Fibroblast of lung (primary cell): ENCODE measurements around the gene ZNF516.

Experiments used
- CTCF ChIP-seq, 2 donors: IDR thresholded peaks in 1 of 2; conservative IDR thresholded peaks in 1 of 2; 1 replicate in 1 of 2; 2 replicates in 1 of 2; pipeline ENCODE4 v1.5.1; 2011 to 2012; ENCODE audit warnings: low read length in 2 of 2, control low read depth in 1 of 2, inconsistent platforms in 1 of 2, low read depth in 1 of 2, mild to moderate bottlenecking in 1 of 2
- EZH2 ChIP-seq: IDR thresholded peaks from 2 replicates; pipeline ENCODE4 v1.5.1; 2012; ENCODE audit warnings: low read length, control low read depth, mild to moderate bottlenecking; ENCODE audit errors: missing control alignments

GRCh38 chr18:76482267-76482666 lies 12.8 kb downstream of the ZNF516 start:
- TF ChIP-seq CTCF (conservative IDR thresholded peaks at IDR 0.05 in 1 of 2, IDR thresholded peaks at IDR 0.05 in 1 of 2; ENCODE audit: low read depth in 1 of 2, low read length in 2 of 2) (no peak), EZH2 (no peak)
